Endodermal cell (in vitro differentiated cells): Measurements from ENCODE around the gene TXLNG. TPM values are rescaled to one million over a fixed set of nuclear protein-coding genes. Genes with fewer than 3 reads are reported as not detected.

Experiments
- DNase-seq: peaks from one replicate; pipeline ENCODE4 v3.0.0-alpha.2; 2017
- H3K27ac ChIP-seq: 2 replicates; pipeline ENCODE4 v1.5.1; 2013; ENCODE audit warnings: mild to moderate bottlenecking, low read depth, low read length, moderate library complexity
- H3K27me3 ChIP-seq: 2 replicates; pipeline ENCODE4 v1.6.1; 2013; ENCODE audit warnings: mild to moderate bottlenecking, low read length, moderate library complexity; ENCODE audit not compliant: insufficient read depth, control insufficient read depth, poor library complexity, severe bottlenecking
- H3K36me3 ChIP-seq: 2 replicates; pipeline ENCODE4 v1.7.0; 2013; ENCODE audit warnings: mild to moderate bottlenecking, low read length, moderate library complexity; ENCODE audit not compliant: control insufficient read depth, insufficient read depth
- H3K4me1 ChIP-seq: one replicate; pipeline ENCODE4 v1.7.0; 2013; ENCODE audit warnings: low read length; ENCODE audit not compliant: control insufficient read depth, insufficient read depth
- H3K4me3 ChIP-seq: 2 replicates; pipeline ENCODE4 v1.5.1; 2013; ENCODE audit warnings: mild to moderate bottlenecking, low read length, moderate library complexity
- H3K9ac ChIP-seq: 2 replicates; pipeline ENCODE4 v1.6.1; 2013; ENCODE audit warnings: mild to moderate bottlenecking, low read length, moderate library complexity; ENCODE audit not compliant: poor library complexity, severe bottlenecking; ENCODE audit errors: extremely low read depth
- H3K9me3 ChIP-seq: 2 replicates; pipeline ENCODE4 v1.6.1; 2013; ENCODE audit warnings: mild to moderate bottlenecking, low read length, moderate library complexity; ENCODE audit not compliant: control insufficient read depth
- H3K27ac Mint-ChIP-seq: 2 replicates; pipeline ENCODE4 v1.8.0; 2020; ENCODE audit warnings: mixed read lengths
- H3K27me3 Mint-ChIP-seq: 2 replicates; pipeline ENCODE4 v1.8.0; 2021; ENCODE audit warnings: mild to moderate bottlenecking, mixed read lengths; ENCODE audit not compliant: insufficient read depth
- H3K36me3 Mint-ChIP-seq: 2 replicates; pipeline ENCODE4 v1.8.0; 2020; ENCODE audit warnings: low read depth, mixed read lengths
- H3K4me1 Mint-ChIP-seq: 2 replicates; pipeline ENCODE4 v1.8.0; 2020; ENCODE audit warnings: mixed read lengths
- H3K4me3 Mint-ChIP-seq: 2 replicates; pipeline ENCODE4 v1.8.0; 2020; ENCODE audit warnings: mild to moderate bottlenecking, moderate library complexity, mixed read lengths
- H3K9me3 Mint-ChIP-seq: 2 replicates; pipeline ENCODE4 v1.8.0; 2020; ENCODE audit warnings: mild to moderate bottlenecking, mixed read lengths
- CTCF ChIP-seq: fragments of 200-600 bp; sonication (generic); conservative IDR thresholded peaks from 2 replicates; pipeline ENCODE4 v1.5.0; 2021; ENCODE audit warnings: antibody characterized with exemption, mild to moderate bottlenecking
- WGBS, 2 experiments: methylation state at CpG; one replicate each; pipeline versions ENCODE4 v1.1.5 to v1.1.7; 2013; ENCODE audit warnings: missing lambda C conversion rate in 2 of 2, mixed read lengths in 1 of 2; ENCODE audit not compliant: insufficient coverage in 1 of 2, insufficient read length in 1 of 2; 5-methylcytosine and 5-hydroxymethylcytosine counted together
- total RNA-seq, 2 donors: library from RNA; stranded (reverse); fragmentation: NEBNext Ultra II Directional in 1 of 2; extraction: Animal tissue kit (Norgen Biotek cat#: 25700) in 1 of 2; gene quantifications; 2 replicates in 1 of 2; 3 replicates in 1 of 2; pipeline ENCODE4 v1.2.1, GENCODE V29; 2021

TXLNG gene
- total RNA-seq, 2 donors from 2014 or later, result 13.8 to 31.0 TPM

DNA sequence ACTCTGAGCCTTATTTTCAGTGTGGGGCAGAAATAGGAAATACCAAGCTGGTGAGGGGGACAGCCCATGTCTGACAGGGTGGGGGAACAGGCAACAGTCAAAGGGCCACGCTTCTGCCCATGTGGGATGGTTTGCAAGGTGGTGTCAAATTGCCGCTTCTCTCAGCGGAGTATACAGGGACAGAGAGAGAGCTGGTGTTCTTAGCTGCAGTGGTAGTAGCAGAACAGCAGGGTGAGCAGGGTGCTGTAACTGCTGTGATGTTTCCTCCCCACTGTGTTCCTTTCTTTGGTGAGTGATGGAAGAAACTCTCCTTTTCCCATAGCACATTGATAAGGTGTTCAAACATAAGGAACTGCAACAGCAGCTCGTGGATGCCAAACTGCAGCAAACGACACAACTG is 46.0 kb downstream of the TXLNG start:
- Histone ChIP-seq H3K9me3 (no peaks in the 10 kb centered on the region), H3K27ac (no peak overlapping the region), H3K4me3 (no peak overlapping the region), H3K4me1 (no peaks in the 10 kb centered on the region), H3K27me3 (no peaks in the 10 kb centered on the region), H3K9ac (no peak overlapping the region), H3K36me3 (peaks cover 35% of the 10 kb centered on the region)
- WGBS, 2 experiments, result 74% methylated on average over 5 of the region's 5 CpGs; no CpG with 5 or more reads in 1 of the 2 experiments
- Mint-ChIP-seq H3K27ac (peak overlapping the region; percentile 60), H3K36me3 (peaks cover 66% of the 10 kb centered on the region), H3K27me3 (no peaks in the 10 kb centered on the region), H3K9me3 (no peaks in the 10 kb centered on the region), H3K4me1 (peaks cover 23% of the 10 kb centered on the region), H3K4me3 (no peak overlapping the region)
- peak; percentile 11 for TF ChIP-seq CTCF
- no peak for DNase-seq

DNA sequence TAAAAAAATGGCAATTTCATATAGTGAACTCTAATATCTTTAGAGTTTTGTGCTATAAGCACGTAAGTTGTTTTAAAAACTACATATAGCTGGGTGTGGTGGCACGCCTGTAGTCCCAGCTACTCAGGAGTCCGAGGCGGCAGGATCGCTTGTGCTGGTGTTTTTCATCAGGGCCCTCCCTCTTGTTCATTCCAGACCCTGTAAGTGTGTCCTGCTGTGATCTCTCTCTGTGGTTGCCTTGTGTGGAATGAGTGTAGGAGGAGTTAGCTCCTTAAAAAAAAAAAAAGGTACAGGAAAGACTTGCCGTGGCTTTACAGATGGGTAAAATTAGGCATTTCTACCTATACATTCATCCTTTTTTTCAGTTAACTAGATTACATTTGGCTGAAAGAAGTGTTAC is 48.5 kb downstream of the TXLNG start:
- Histone ChIP-seq H3K4me3 (no peak overlapping the region), H3K27me3 (no peaks in the 10 kb centered on the region), H3K27ac (no peak overlapping the region), H3K9me3 (no peaks in the 10 kb centered on the region), H3K9ac (no peak overlapping the region), H3K4me1 (peaks cover 5% of the 10 kb centered on the region), H3K36me3 (peaks cover 31% of the 10 kb centered on the region)
- no peak overlapping the region for H3K27ac Mint-ChIP-seq
- no peak for DNase-seq
- no peaks in the 10 kb centered on the region for H3K27me3 Mint-ChIP-seq
- H3K4me1 Mint-ChIP-seq, result peaks cover 30% of the 10 kb centered on the region
- H3K9me3 Mint-ChIP-seq, result no peaks in the 10 kb centered on the region
- H3K4me3 Mint-ChIP-seq, result no peak overlapping the region
- peaks cover 72% of the 10 kb centered on the region for H3K36me3 Mint-ChIP-seq
- no peak for TF ChIP-seq CTCF
- 61 to 100% methylated on average over 2 to 4 of the region's 6 CpGs for WGBS, 2 experiments

GRCh38 chrX:16836371-16836770 is 50.1 kb downstream of the TXLNG start:
- H3K9me3 ChIP-seq, result no peaks in the 10 kb centered on the region
- WGBS, 2 experiments, result 82 to 85% methylated on average over 7 to 9 of the region's 9 CpGs
- peak; percentile 88 for DNase-seq
- H3K9ac ChIP-seq, result no peak overlapping the region
- no peak overlapping the region for H3K4me3 Mint-ChIP-seq
- TF ChIP-seq CTCF, result peak; percentile 94
- peaks cover 35% of the 10 kb centered on the region for H3K4me1 Mint-ChIP-seq
- H3K4me1 ChIP-seq, result peaks cover 5% of the 10 kb centered on the region
- no peaks in the 10 kb centered on the region for H3K27me3 ChIP-seq
- no peak overlapping the region for H3K4me3 ChIP-seq
- H3K27me3 Mint-ChIP-seq, result no peaks in the 10 kb centered on the region
- no peak overlapping the region for H3K27ac ChIP-seq
- H3K9me3 Mint-ChIP-seq, result no peaks in the 10 kb centered on the region
- peaks cover 78% of the 10 kb centered on the region for H3K36me3 Mint-ChIP-seq
- H3K36me3 ChIP-seq, result peaks cover 28% of the 10 kb centered on the region
- H3K27ac Mint-ChIP-seq, result peak overlapping the region; percentile 78
